ENCODE measurements around the gene CPSF2. TPM values are rescaled to one million over a fixed set of nuclear protein-coding genes. Genes with fewer than 3 reads are reported as not detected.
"Not testable (repeated sequence)": the region's sequence is repeated elsewhere in the genome, so short reads cannot be mapped to it uniquely, and the experiment has no call there.

Gene CPSF2
- total RNA-seq, 1 donor from 2014 or later: 20.4 TPM

- DNase-seq: no peak
Measured at GRCh38 chr14:92160619-92161018, 38.9 kb downstream of the CPSF2 start.

GRCh38 chr14:92161521-92161920 lies 39.8 kb downstream of the CPSF2 start:
- DNase-seq: no peak

GRCh38 chr14:92164958-92165357 lies 43.2 kb downstream of the CPSF2 start:
- no peak for DNase-seq

- DNase-seq: no peak
Measured at GRCh38 chr14:92173668-92174067, 51.9 kb downstream of the CPSF2 start.

- DNase-seq: no peak
Measured at GRCh38 chr14:92175811-92176210, 54.0 kb downstream of the CPSF2 start.

- no peak for DNase-seq
Measured at GRCh38 chr14:92176476-92176875, 54.7 kb downstream of the CPSF2 start.

GRCh38 chr14:92179178-92179577 lies 57.4 kb downstream of the CPSF2 start:
- not testable (repeated sequence) for DNase-seq

GRCh38 chr14:92185559-92185958 lies 63.8 kb downstream of the CPSF2 start:
- DNase-seq: no peak

GRCh38 chr14:92187616-92188015 lies 65.8 kb downstream of the CPSF2 start:
- not testable (repeated sequence) for DNase-seq

GRCh38 chr14:92190768-92191167 lies 69.0 kb downstream of the CPSF2 start:
- no peak for DNase-seq

- DNase-seq: no peak
Measured at GRCh38 chr14:92198804-92199203, 77.0 kb downstream of the CPSF2 start.

GRCh38 chr14:92199763-92200162 lies 78.0 kb downstream of the CPSF2 start:
- DNase-seq: no peak

- no peak for DNase-seq
Measured at GRCh38 chr14:92203116-92203515, 81.3 kb downstream of the CPSF2 start.

- no peak for DNase-seq
Measured at GRCh38 chr14:92204792-92205191, 83.0 kb downstream of the CPSF2 start.

- DNase-seq: no peak
Measured at GRCh38 chr14:92207012-92207927, 85.5 kb downstream of the CPSF2 start.

- no peak for DNase-seq
Measured at GRCh38 chr14:92207928-92208265, 86.1 kb downstream of the CPSF2 start.

- no peak for DNase-seq
Measured at GRCh38 chr14:92209141-92209540, 87.4 kb downstream of the CPSF2 start.

GRCh38 chr14:92213125-92213524 lies 91.4 kb downstream of the CPSF2 start:
- DNase-seq: not testable (repeated sequence)

- DNase-seq: no peak
Measured at GRCh38 chr14:92215579-92215978, 93.8 kb downstream of the CPSF2 start.

GRCh38 chr14:92217936-92218335 lies 96.2 kb downstream of the CPSF2 start:
- DNase-seq: no peak
